K562 (cell line): ENCODE data around the gene MGST3. TPM values are rescaled to one million over a fixed set of nuclear protein-coding genes. Genes with fewer than 3 reads are reported as not detected.

Source experiments
- ATAC-seq: fragments of 200-7000 bp; cut with Tn5 transposase; 3 replicates; pipeline ENCODE4 v1.9.1; 2020; ENCODE audit warnings: moderate library complexity
- BruUV-seq: library from RNA; stranded (reverse); fragments of 400-500 nt; replicated peaks from 2 replicates; lab custom pipeline; 2021; lab: Mats Ljungman, UMichigan
- CTCF ChIA-PET: fragments of 300-600 bp; formaldehyde crosslinking; extraction: SDS; loops from one replicate; lab custom pipeline; 2021; ENCODE audit warnings: low intra/inter-chr PET ratio; lab: Yijun Ruan, JAX
- POLR2A ChIA-PET: fragments of 300-600, 350-650 bp; sonication (Branson Sonifier 250); formaldehyde crosslinking; extraction: SDS; loops from one replicate; lab custom pipeline; 2021; ENCODE audit warnings: antibody characterized with exemption, inconsistent platforms; lab: Yijun Ruan, JAX
- DNase-seq, 4 experiments: peaks; one replicate each; pipeline versions ENCODE4 v3.0.0 to v3.0.0-alpha.2; 2011 to 2018; ENCODE audit warnings: low spot score in 3 of 4, mixed read lengths in 3 of 4; ENCODE audit errors: extremely low read depth in 1 of 4
- FAIRE-seq: peaks from 2 replicates; lab custom pipeline; 2011; peaks lifted over from hg19 to GRCh38; lab: Jason Lieb, UNC
- H2AFZ ChIP-seq: 2 replicates; pipeline ENCODE4 v1.6.0; 2011; ENCODE audit warnings: low read depth, low read length, control low read depth, inconsistent platforms
- H3K27ac ChIP-seq: fragments of 200-600 bp; 3 replicates; pipeline ENCODE4 v1.8.0; 2011; ENCODE audit warnings: low read depth, mild to moderate bottlenecking, control low read depth, inconsistent platforms, low read length, moderate library complexity, mixed read lengths; ENCODE audit errors: extremely low read depth
- H3K27me3 ChIP-seq, 2 experiments: fragments of 300-600 bp in 1 of 2; 2 replicates in 1 of 2; 3 replicates in 1 of 2; pipeline versions ENCODE4 v1.6.0 to v1.8.0; 2011; ENCODE audit warnings: inconsistent platforms in 2 of 2, low read length in 2 of 2, mild to moderate bottlenecking in 1 of 2, mixed read lengths in 1 of 2, moderate library complexity in 1 of 2; ENCODE audit not compliant: control insufficient read depth in 2 of 2, insufficient read depth in 2 of 2
- H3K36me3 ChIP-seq: fragments of 300-600 bp; 3 replicates; pipeline ENCODE4 v1.8.0; 2011; ENCODE audit warnings: mild to moderate bottlenecking, low read length, inconsistent platforms; ENCODE audit not compliant: control insufficient read depth, insufficient read depth
- H3K4me1 ChIP-seq, 2 experiments: fragments of 200-600 bp in 1 of 2; replicated peaks in 1 of 2; 2 replicates in 1 of 2; 3 replicates in 1 of 2; pipeline versions ENCODE4 v1.5.1 to v1.8.0; 2011; ENCODE audit warnings: inconsistent platforms in 2 of 2, low read length in 2 of 2, mild to moderate bottlenecking in 1 of 2, mixed read lengths in 1 of 2, moderate library complexity in 1 of 2; ENCODE audit not compliant: control insufficient read depth in 2 of 2, insufficient read depth in 2 of 2
- H3K4me2 ChIP-seq: 2 replicates; pipeline ENCODE4 v1.6.1; 2011; ENCODE audit warnings: low read length, control low read depth, inconsistent platforms, mixed read lengths; ENCODE audit not compliant: insufficient read depth
- H3K4me3 ChIP-seq: fragments of 200-600 bp; sonication (generic), shearing (Covaris generic); 2 replicates; pipeline ENCODE4 v1.5.1; 2016; ENCODE audit warnings: control low read depth, inconsistent platforms
- H3K79me2 ChIP-seq: fragments of 200-600 bp; 3 replicates; pipeline ENCODE4 v1.8.0; 2011; ENCODE audit warnings: low read length, inconsistent platforms; ENCODE audit not compliant: control insufficient read depth, insufficient read depth
- H3K9ac ChIP-seq, 2 experiments: 2 replicates each; pipeline versions ENCODE4 v1.6.0 to v1.6.1; 2011; ENCODE audit warnings: low read depth in 2 of 2, low read length in 2 of 2, control low read depth in 1 of 2, inconsistent platforms in 1 of 2, mild to moderate bottlenecking in 1 of 2, mixed read lengths in 1 of 2; ENCODE audit not compliant: insufficient read depth in 1 of 2
- H3K9me1 ChIP-seq: one replicate; pipeline ENCODE4 v1.6.0; 2011; ENCODE audit warnings: inconsistent platforms, mild to moderate bottlenecking, low read length, moderate library complexity; ENCODE audit not compliant: control insufficient read depth, insufficient read depth
- H3K9me3 ChIP-seq: replicated peaks from 2 replicates; pipeline ENCODE4 v1.5.1; 2011; ENCODE audit warnings: low read depth, low read length, inconsistent platforms; ENCODE audit not compliant: control insufficient read depth, insufficient read depth
- H4K20me1 ChIP-seq: replicated peaks from 2 replicates; pipeline ENCODE4 v1.6.1; 2011; ENCODE audit warnings: low read length, inconsistent platforms, mixed read lengths; ENCODE audit not compliant: control insufficient read depth, insufficient read depth
- EGR1 ChIP-seq: fragments of 450-650 bp; conservative IDR thresholded peaks from 2 replicates; pipeline ENCODE4 v1.6.1; 2017; ENCODE audit warnings: mild to moderate bottlenecking
- EWSR1 ChIP-seq: fragments of 450-650 bp; IDR thresholded peaks from 2 replicates; pipeline ENCODE4 v1.6.1; 2018; ENCODE audit warnings: borderline replicate concordance, mild to moderate bottlenecking, low read depth, moderate library complexity; ENCODE audit not compliant: partially characterized antibody
- FOS ChIP-seq: IDR thresholded peaks from 3 replicates; pipeline ENCODE4 v1.6.1; 2011; ENCODE audit not compliant: insufficient read length; ENCODE audit errors: extremely low read depth
- GTF2A2 ChIP-seq: IDR thresholded peaks from 2 replicates; pipeline ENCODE4 v1.6.1; 2016; ENCODE audit warnings: mild to moderate bottlenecking, missing genetic modification characterization, missing compliant biosample characterization
- HDGF ChIP-seq: fragments of 450-650 bp; IDR thresholded peaks from 2 replicates; pipeline ENCODE4 v1.6.1; 2016
- NCOA6 ChIP-seq: fragments of 450-650 bp; IDR thresholded peaks from 2 replicates; pipeline ENCODE4 v1.6.1; 2017; ENCODE audit warnings: mild to moderate bottlenecking
- RBM14 ChIP-seq: fragments of 200-400 bp; formaldehyde crosslinking; IDR thresholded peaks from 2 replicates; pipeline ENCODE4 v1.6.1; 2018; ENCODE audit warnings: low read depth, mild to moderate bottlenecking, low read length, moderate library complexity, borderline replicate concordance; ENCODE audit not compliant: insufficient read depth
- STAT6 ChIP-seq: sonication (generic); formaldehyde crosslinking; IDR thresholded peaks from 2 replicates; pipeline ENCODE4 v1.8.1; 2023; ENCODE audit warnings: mild to moderate bottlenecking, missing genetic modification reagents
- WGBS: fragments of 100-300 bp; shearing (Covaris generic); methylation state at CpG from one replicate; pipeline ENCODE4 v1.1.6; 2016; ENCODE audit warnings: low coverage, mixed read lengths; ENCODE audit not compliant: insufficient coverage; ENCODE audit errors: missing lambda C conversion rate; 5-methylcytosine and 5-hydroxymethylcytosine counted together
- in situ Hi-C: fragments of 300-500 bp; cut with MboI; formaldehyde crosslinking; loops from 4 replicates; pipeline ENCODE4 v1.15.0; 2018; ENCODE audit warnings: inconsistent platforms, mixed read lengths
- intact Hi-C: fragments of 100-400 bp; cut with micrococcal nuclease; formaldehyde crosslinking; loops from 2 replicates; pipeline ENCODE4 v1.14.2; 2022
- polyA plus RNA-seq, 8 experiments: library from polyadenylated mRNA; depleted of rRNA in 4 of 8; stranded (reverse) in 5 of 8; unstranded in 3 of 8; fragments of >200 nt; fragmentation: Nextera tagmentation in 2 of 8; fragmentation: Illumina TruSeq in 1 of 8; extraction: Ambion mirVana in 2 of 8; extraction: Trizol in 1 of 8; gene quantifications; 2 replicates each; pipeline versions ENCODE4 v1.2.1 to v1.2.3, GENCODE V29; 2011 to 2014; ENCODE audit warnings: inconsistent platforms in 1 of 8, missing spikeins in 1 of 8
- total RNA-seq, 7 experiments: library from RNA; depleted of rRNA in 6 of 7; stranded (reverse); fragments of >200 nt in 6 of 7; fragmentation: Illumina TruSeq in 2 of 7; extraction: Trizol in 2 of 7; gene quantifications; 2 replicates each; pipeline versions ENCODE4 v1.2.1 to v1.2.3, GENCODE V29; 2011 to 2021; ENCODE audit warnings: low replicate concordance in 1 of 7

MGST3 gene
- total and polyA plus RNA-seq, 9 of the 15 experiments (the other 6 are each of a cell fraction or from before 2014, with no cell fraction given) = 70.7 to 287 (median 105) TPM

DNA sequence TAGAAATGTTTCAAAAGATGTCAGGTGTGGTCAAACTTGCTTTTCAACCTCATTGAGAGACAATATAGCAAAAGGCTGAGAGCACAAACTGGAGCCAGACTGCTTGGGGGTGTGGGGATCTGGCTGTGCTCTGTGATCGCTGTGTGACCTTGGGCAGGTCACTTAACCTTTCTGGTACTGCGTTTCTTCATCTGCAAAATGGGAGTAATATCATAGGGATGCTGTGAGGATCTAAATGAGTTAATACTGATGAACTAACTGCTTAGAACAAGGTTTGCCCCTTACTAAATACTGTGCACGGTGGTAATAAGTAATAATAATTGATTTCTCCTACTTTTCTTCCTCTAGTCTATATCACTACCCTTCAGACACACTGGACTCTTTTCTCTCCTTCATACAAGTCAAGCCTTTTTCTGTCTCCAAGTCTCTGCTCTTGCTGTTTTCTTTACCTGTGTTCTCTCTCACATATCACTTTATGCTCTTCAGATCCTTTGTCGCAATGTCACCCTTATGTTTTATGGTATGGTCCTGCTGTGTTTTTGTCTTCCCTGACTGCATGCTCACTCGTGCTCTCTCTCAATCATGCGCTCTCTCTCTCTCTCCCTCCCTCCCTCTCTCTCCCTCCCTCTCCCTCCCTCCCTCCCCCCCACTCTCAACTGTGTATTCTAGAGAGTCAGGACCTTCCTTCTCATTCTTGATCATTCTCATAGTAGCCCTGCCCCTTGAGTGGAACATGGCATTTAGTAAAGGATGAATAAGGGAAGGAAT lies 3.3 kb downstream of the MGST3 start (continued):
- TF ChIP-seq STAT6 (CRISPR knock-in tag) = no peak

- Histone ChIP-seq H3K9me1 (no peaks in the 10 kb centered on the region), H3K36me3 (peaks cover 2% of the 10 kb centered on the region; the same call in 1 of the 3 replicates), H3K27me3 (no peaks in the 10 kb centered on the region), H3K4me1 (peaks cover 12 to 13% of the 10 kb centered on the region in 2 experiments; a peak in 3 of 5 replicates), H3K9ac (no peak overlapping the region), H2AFZ (no peak overlapping the region), H4K20me1 (no peaks in the 10 kb centered on the region), H3K4me3 (no peak overlapping the region), H3K4me2 (no peak overlapping the region), H3K9me3 (no peaks in the 10 kb centered on the region), H3K27ac (no peak overlapping the region), H3K79me2 (peaks cover 26% of the 10 kb centered on the region; the same call in 2 of the 3 replicates)
- intact Hi-C loops = no loop called here
- in situ Hi-C loops = no loop called here
- no TSS peak for BruUV-seq
- ATAC-seq = no peak
- WGBS = 31% methylated on average over 2 of the region's 2 CpGs
- POLR2A ChIA-PET = interaction anchor here (0.7 kb wide), 1 partner anchor 17 kb away, joined by 3 read pairs; no protein-coding TSS in a partner anchor
- no peak for TF ChIP-seq GTF2A2 (tag)
- TF ChIP-seq FOS = no peak
- no peak for TF ChIP-seq EWSR1
- TF ChIP-seq HDGF = no peak
- TF ChIP-seq NCOA6 = no peak
- TF ChIP-seq RBM14 = no peak
- no peak for TF ChIP-seq EGR1
- FAIRE-seq = no peak
- CTCF ChIA-PET = no interaction called here
- no peak for DNase-seq
Measured at GRCh38 chr1:165635329-165635728, 4.3 kb downstream of the MGST3 start.
